Measurements from ENCODE around the gene CHMP1B. TPM values are rescaled to one million over a fixed set of nuclear protein-coding genes. Genes with fewer than 3 reads are reported as not detected.

Gene CHMP1B
- total RNA-seq, 4 donors from 2014 or later: 42.0 to 58.6 (median 49.7) TPM

DNA sequence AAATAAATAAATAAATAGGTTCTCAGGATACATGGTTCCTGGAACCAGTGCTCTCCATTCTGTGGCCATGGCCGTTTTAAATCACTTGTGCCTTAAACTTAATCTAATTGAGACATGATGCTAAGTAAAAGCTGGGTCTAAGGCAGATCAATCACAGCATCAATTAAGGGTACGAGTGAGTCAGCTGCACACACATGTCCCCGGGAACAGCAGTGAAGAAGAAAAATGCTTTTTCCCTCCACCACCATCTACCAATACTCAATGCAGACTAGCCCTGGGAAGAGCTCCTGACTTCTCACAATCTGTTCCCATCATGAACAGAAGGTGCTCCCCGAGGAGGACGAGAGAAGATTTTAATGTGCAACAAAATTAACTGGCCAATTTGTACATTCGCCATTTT is 6.8 kb upstream of the CHMP1B start:
- H3K4me3 ChIP-seq: no peak overlapping the region
- no peak overlapping the region for H3K27ac ChIP-seq (replicated peaks in 1 of 4)
- no peak for DNase-seq (ENCODE audit: extremely low spot score)
- WGBS: 91% methylated on average over 6 of the region's 6 CpGs
- intact Hi-C loops (cut with DNase I): loop anchor here (10.0 kb wide), 1 partner anchor 110 kb away; no protein-coding TSS in a partner anchor
- H3K9me3 ChIP-seq: no peaks in the 10 kb centered on the region
- TF ChIP-seq POLR2A (IDR thresholded peaks at IDR 0.05; ENCODE audit: low read depth) (no peak), POLR2AphosphoS5 (IDR thresholded peaks at IDR 0.05) (no peak), EP300 (IDR thresholded peaks at IDR 0.05) (no peak)
- TF ChIP-seq, protein P1, sequence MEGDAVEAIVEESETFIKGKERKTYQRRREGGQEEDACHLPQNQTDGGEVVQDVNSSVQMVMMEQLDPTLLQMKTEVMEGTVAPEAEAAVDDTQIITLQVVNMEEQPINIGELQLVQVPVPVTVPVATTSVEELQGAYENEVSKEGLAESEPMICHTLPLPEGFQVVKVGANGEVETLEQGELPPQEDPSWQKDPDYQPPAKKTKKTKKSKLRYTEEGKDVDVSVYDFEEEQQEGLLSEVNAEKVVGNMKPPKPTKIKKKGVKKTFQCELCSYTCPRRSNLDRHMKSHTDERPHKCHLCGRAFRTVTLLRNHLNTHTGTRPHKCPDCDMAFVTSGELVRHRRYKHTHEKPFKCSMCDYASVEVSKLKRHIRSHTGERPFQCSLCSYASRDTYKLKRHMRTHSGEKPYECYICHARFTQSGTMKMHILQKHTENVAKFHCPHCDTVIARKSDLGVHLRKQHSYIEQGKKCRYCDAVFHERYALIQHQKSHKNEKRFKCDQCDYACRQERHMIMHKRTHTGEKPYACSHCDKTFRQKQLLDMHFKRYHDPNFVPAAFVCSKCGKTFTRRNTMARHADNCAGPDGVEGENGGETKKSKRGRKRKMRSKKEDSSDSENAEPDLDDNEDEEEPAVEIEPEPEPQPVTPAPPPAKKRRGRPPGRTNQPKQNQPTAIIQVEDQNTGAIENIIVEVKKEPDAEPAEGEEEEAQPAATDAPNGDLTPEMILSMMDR (IDR thresholded peaks at IDR 0.05): no peak
- no peaks in the 10 kb centered on the region for H3K27me3 ChIP-seq
- peaks cover 0 to under 1% (median under 1%) of the 10 kb centered on the region in 4 donors for H3K4me1 ChIP-seq
- no peaks in the 10 kb centered on the region for H3K36me3 ChIP-seq

DNA sequence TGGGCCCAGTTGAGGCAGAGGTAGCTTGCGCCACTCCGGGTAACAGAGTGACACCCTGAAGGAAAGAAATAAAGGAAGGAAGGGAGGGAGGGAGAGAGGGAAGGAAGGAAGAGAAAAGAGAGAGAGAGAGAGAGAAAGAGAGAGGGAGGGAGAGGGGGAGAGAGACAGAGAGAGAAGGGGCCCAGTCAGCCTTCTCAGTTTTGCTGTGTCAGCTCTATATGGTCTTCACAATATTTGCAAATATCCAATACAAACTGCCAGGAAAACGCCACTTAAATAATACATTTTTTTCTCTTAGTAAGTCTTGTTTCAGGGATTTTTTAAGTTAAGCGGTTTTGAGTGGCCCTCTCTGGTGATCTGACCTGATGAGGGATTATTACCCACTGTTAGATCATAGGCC is 5.6 kb upstream of the CHMP1B start:
- Histone ChIP-seq H3K27ac (replicated peaks in 1 of 4) (no peak overlapping the region), H3K4me1 (peaks cover 7 to 12% (median 10%) of the 10 kb centered on the region in 4 donors), H3K36me3 (no peaks in the 10 kb centered on the region), H3K9me3 (no peaks in the 10 kb centered on the region), H3K27me3 (no peaks in the 10 kb centered on the region), H3K4me3 (no peak overlapping the region)
- no peak for TF ChIP-seq POLR2A (IDR thresholded peaks at IDR 0.05; ENCODE audit: low read depth)
- no peak for TF ChIP-seq POLR2AphosphoS5 (IDR thresholded peaks at IDR 0.05)
- TF ChIP-seq, protein P1 (IDR thresholded peaks at IDR 0.05): no peak
- no peak for TF ChIP-seq EP300 (IDR thresholded peaks at IDR 0.05)
- intact Hi-C loops (cut with DNase I): loop anchor here (10.0 kb wide), 1 partner anchor 111 kb away; no protein-coding TSS in a partner anchor
- 89% methylated on average over 4 of the region's 4 CpGs for WGBS
- DNase-seq (ENCODE audit: extremely low spot score): no peak

DNA sequence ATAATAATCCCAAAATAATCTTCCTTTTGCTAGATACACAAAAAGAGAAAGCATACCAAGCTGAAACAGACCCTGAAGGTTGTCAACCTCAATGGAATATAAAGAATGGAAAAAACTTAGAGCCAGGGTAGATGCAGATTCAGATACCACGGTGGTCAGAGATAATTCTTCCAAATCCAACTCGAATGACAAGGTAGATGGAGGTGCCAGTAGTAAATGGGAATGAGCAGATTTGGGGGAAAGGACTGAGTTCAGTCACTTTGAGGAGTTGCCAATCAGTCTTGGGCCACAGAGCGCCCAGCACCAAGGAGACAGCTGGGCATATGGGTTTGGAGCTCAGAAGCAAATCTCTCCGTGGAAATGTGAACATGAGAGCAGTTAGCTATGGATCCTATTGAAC is 3.4 kb upstream of the CHMP1B start:
- no peaks in the 10 kb centered on the region for H3K27me3 ChIP-seq
- intact Hi-C loops (cut with DNase I): loop anchor here (10.0 kb wide), 1 partner anchor 113 kb away; no protein-coding TSS in a partner anchor
- peaks cover 17 to 23% (median 19%) of the 10 kb centered on the region in 4 donors for H3K4me1 ChIP-seq
- DNase-seq (ENCODE audit: extremely low spot score): no peak
- no peaks in the 10 kb centered on the region for H3K36me3 ChIP-seq
- WGBS: 90% methylated on average over 4 of the region's 4 CpGs
- H3K4me3 ChIP-seq: no peak overlapping the region
- H3K27ac ChIP-seq (replicated peaks in 1 of 4): no peak overlapping the region
- H3K9me3 ChIP-seq: peaks cover 0 to 3% (median 0%) of the 10 kb centered on the region in 4 donors
- TF ChIP-seq POLR2AphosphoS5 (IDR thresholded peaks at IDR 0.05) (no peak), POLR2A (IDR thresholded peaks at IDR 0.05; ENCODE audit: low read depth) (no peak), EP300 (IDR thresholded peaks at IDR 0.05) (no peak)
- TF ChIP-seq, protein P1 (IDR thresholded peaks at IDR 0.05): no peak

GRCh38 chr18:11849279-11849678 is 1.9 kb upstream of the CHMP1B start:
- TF ChIP-seq EP300 (IDR thresholded peaks at IDR 0.05) (no peak), POLR2A (IDR thresholded peaks at IDR 0.05; ENCODE audit: low read depth) (no peak), POLR2AphosphoS5 (IDR thresholded peaks at IDR 0.05) (no peak)
- TF ChIP-seq, protein P1 (IDR thresholded peaks at IDR 0.05): no peak
- Histone ChIP-seq H3K36me3 (peaks cover 0 to 7% (median under 1%) of the 10 kb centered on the region in 4 donors), H3K27me3 (no peaks in the 10 kb centered on the region), H3K27ac (replicated peaks in 1 of 4) (peak overlapping the region; percentile 86 to 96 (median 94)), H3K4me1 (peaks cover 31 to 38% (median 34%) of the 10 kb centered on the region in 4 donors), H3K9me3 (peaks cover 0 to 3% (median 0%) of the 10 kb centered on the region in 4 donors), H3K4me3 (no peak overlapping the region)
- intact Hi-C loops (cut with DNase I): loop anchor here (10.0 kb wide), 1 partner anchor 114 kb away; no protein-coding TSS in a partner anchor
- no peak for DNase-seq (ENCODE audit: extremely low spot score)
- 91% methylated on average over 7 of the region's 7 CpGs for WGBS

All from esophagus muscularis mucosa (tissue), 4 donors.